A549 (cell line): ENCODE measurements around the gene HOXA7.
A peak's percentile ranks its signal among the peaks of the same experiment; 100 is the strongest.

Experiments used
- BCL3 ChIP-seq: fragments of >200 bp; sonication (Bioruptor Twin); formaldehyde crosslinking; IDR thresholded peaks from 3 replicates; pipeline ENCODE4 v1.6.1; 2016
- CTCF ChIP-seq: fragments of >200 bp; sonication (Bioruptor Twin); formaldehyde crosslinking; IDR thresholded peaks from 3 replicates; pipeline ENCODE4 v1.5.1; 2016
- MYC ChIP-seq: IDR thresholded peaks from 2 replicates; pipeline ENCODE4 v1.6.1; 2012; ENCODE audit warnings: mild to moderate bottlenecking, inconsistent platforms, low read length, improper control_type of control experiment, borderline replicate concordance
- POLR2A ChIP-seq: IDR thresholded peaks from 2 replicates; pipeline ENCODE4 v1.6.1; 2012; ENCODE audit warnings: mild to moderate bottlenecking, low read length
- RAD21 ChIP-seq, 2 experiments: fragments of >200 bp in 1 of 2; sonication (Bioruptor Twin) in 1 of 2; formaldehyde crosslinking in 1 of 2; IDR thresholded peaks in 1 of 2; conservative IDR thresholded peaks in 1 of 2; 2 replicates in 1 of 2; 3 replicates in 1 of 2; pipeline ENCODE4 v1.6.1; 2012 to 2018; ENCODE audit warnings: inconsistent platforms in 1 of 2

GRCh38 chr7:27112955-27113949, 43.2 kb downstream of the HOXA7 start:
- TF ChIP-seq CTCF, result no peak
- TF ChIP-seq MYC, result no peak
- no peak for TF ChIP-seq BCL3
- TF ChIP-seq RAD21 (conservative IDR thresholded peaks at IDR 0.05 in 1 of 2, IDR thresholded peaks at IDR 0.05 in 1 of 2), result 0 out of 5 replicates have a peak, but pooled peaks of 1 of the 2 experiments have one; percentile 21
- TF ChIP-seq POLR2A, result peak; percentile 8
